C4-2B (cell line): Measurements from ENCODE around the gene FAM185A.

Experiments
- CTCF ChIP-seq: fragments of 450-650 bp; conservative IDR thresholded peaks from 2 replicates; pipeline ENCODE4 v1.5.1; 2017; ENCODE audit warnings: mild to moderate bottlenecking
- ZFX ChIP-seq: fragments of 450-650 bp; IDR thresholded peaks from 2 replicates; pipeline ENCODE4 v1.6.1; 2017

- TF ChIP-seq CTCF (no peak), ZFX (no peak)
Measured at GRCh38 chr7:102843850-102844249, 95.1 kb downstream of the FAM185A start.
